ENCODE results near the gene KCNH3.

KCNH3 gene

GRCh38 chr12:49558526-49558925, 19.7 kb downstream of the KCNH3 start:
- H3F3A ChIP-seq (ENCODE audit: low read depth): no peaks in the 10 kb centered on the region
- H2AFZ ChIP-seq (ENCODE audit: low read length): no peak overlapping the region
- no peak overlapping the region for H3K4me3 ChIP-seq (ENCODE audit: low read length, poor library complexity, severe bottlenecking)
- no peak overlapping the region for H3K4me2 ChIP-seq (ENCODE audit: low read depth, low read length, poor library complexity, severe bottlenecking)
- no peak overlapping the region for H3K9ac ChIP-seq (ENCODE audit: low read depth, low read length, poor library complexity, severe bottlenecking)
- H3K79me2 ChIP-seq (ENCODE audit: insufficient read depth, low read length): no peaks in the 10 kb centered on the region
- TF ChIP-seq CTCF (conservative IDR thresholded peaks at IDR 0.05; ENCODE audit: low read length): no peak
- no peak for TF ChIP-seq EZH2phosphoT487 (IDR thresholded peaks at IDR 0.05; ENCODE audit: borderline replicate concordance)
- H3K9me3 ChIP-seq (ENCODE audit: insufficient read depth, low read depth, low read length): no peaks in the 10 kb centered on the region
- no peaks in the 10 kb centered on the region for H3K27me3 ChIP-seq (ENCODE audit: insufficient read depth, low read length, poor library complexity, severe bottlenecking)
- peaks cover 41% of the 10 kb centered on the region for H3K36me3 ChIP-seq (ENCODE audit: insufficient read depth, low read length)
- no peaks in the 10 kb centered on the region for H3K9me2 ChIP-seq (replicated peaks; ENCODE audit: low read depth, low read length)
- H3K4me1 ChIP-seq (ENCODE audit: insufficient read depth, low read length, poor library complexity, severe bottlenecking): peaks cover 3% of the 10 kb centered on the region
- no peaks in the 10 kb centered on the region for H4K20me1 ChIP-seq (ENCODE audit: insufficient read depth, low read length, poor library complexity, severe bottlenecking)

- Histone ChIP-seq H3K79me2 (ENCODE audit: insufficient read depth, low read length) (peaks cover under 1% of the 10 kb centered on the region; the same call in 1 of the 2 replicates), H2AFZ (ENCODE audit: low read length) (no peak overlapping the region), H3K27me3 (ENCODE audit: insufficient read depth, low read length, poor library complexity, severe bottlenecking) (no peaks in the 10 kb centered on the region), H3F3A (ENCODE audit: low read depth) (no peaks in the 10 kb centered on the region), H3K9me2 (replicated peaks; ENCODE audit: low read depth, low read length) (no peaks in the 10 kb centered on the region), H3K9me3 (ENCODE audit: insufficient read depth, low read depth, low read length) (no peaks in the 10 kb centered on the region), H4K20me1 (ENCODE audit: insufficient read depth, low read length, poor library complexity, severe bottlenecking) (no peaks in the 10 kb centered on the region), H3K4me2 (ENCODE audit: low read depth, low read length, poor library complexity, severe bottlenecking) (no peak overlapping the region), H3K9ac (ENCODE audit: low read depth, low read length, poor library complexity, severe bottlenecking) (no peak overlapping the region), H3K36me3 (ENCODE audit: insufficient read depth, low read length) (peaks cover 44% of the 10 kb centered on the region), H3K4me1 (ENCODE audit: insufficient read depth, low read length, poor library complexity, severe bottlenecking) (peaks cover 6% of the 10 kb centered on the region), H3K4me3 (ENCODE audit: low read length, poor library complexity, severe bottlenecking) (no peak overlapping the region)
- TF ChIP-seq CTCF (conservative IDR thresholded peaks at IDR 0.05; ENCODE audit: low read length) (no peak), EZH2phosphoT487 (IDR thresholded peaks at IDR 0.05; ENCODE audit: borderline replicate concordance) (no peak)
These were observed 20.3 kb downstream of the KCNH3 start for GRCh38 chr12:49559011-49559675.

GRCh38 chr12:49560695-49561094, 21.9 kb downstream of the KCNH3 start:
- no peak overlapping the region for H2AFZ ChIP-seq (ENCODE audit: low read length)
- H3K79me2 ChIP-seq (ENCODE audit: insufficient read depth, low read length): peaks cover 12% of the 10 kb centered on the region; the same call in 1 of the 2 replicates
- no peak for TF ChIP-seq CTCF (conservative IDR thresholded peaks at IDR 0.05; ENCODE audit: low read length)
- TF ChIP-seq EZH2phosphoT487 (IDR thresholded peaks at IDR 0.05; ENCODE audit: borderline replicate concordance): no peak
- no peak overlapping the region for H3K9ac ChIP-seq (ENCODE audit: low read depth, low read length, poor library complexity, severe bottlenecking)
- no peaks in the 10 kb centered on the region for H3K9me3 ChIP-seq (ENCODE audit: insufficient read depth, low read depth, low read length)
- H3K4me1 ChIP-seq (ENCODE audit: insufficient read depth, low read length, poor library complexity, severe bottlenecking): peaks cover 21% of the 10 kb centered on the region
- peaks cover 44% of the 10 kb centered on the region for H3K36me3 ChIP-seq (ENCODE audit: insufficient read depth, low read length)
- H3K4me2 ChIP-seq (ENCODE audit: low read depth, low read length, poor library complexity, severe bottlenecking): no peak overlapping the region
- H3K27me3 ChIP-seq (ENCODE audit: insufficient read depth, low read length, poor library complexity, severe bottlenecking): no peaks in the 10 kb centered on the region
- no peaks in the 10 kb centered on the region for H3K9me2 ChIP-seq (replicated peaks; ENCODE audit: low read depth, low read length)
- H3F3A ChIP-seq (ENCODE audit: low read depth): no peaks in the 10 kb centered on the region
- H3K4me3 ChIP-seq (ENCODE audit: low read length, poor library complexity, severe bottlenecking): no peak overlapping the region
- peaks cover 7% of the 10 kb centered on the region for H4K20me1 ChIP-seq (ENCODE audit: insufficient read depth, low read length, poor library complexity, severe bottlenecking)
